Measurements from ENCODE around the gene ANKRD29. TPM values are rescaled to one million over a fixed set of nuclear protein-coding genes. Genes with fewer than 3 reads are reported as not detected.
"Not testable (repeated sequence)": the region's sequence is repeated elsewhere in the genome, so short reads cannot be mapped to it uniquely, and the experiment has no call there.

ANKRD29 gene
- total RNA-seq, 1 experiment from 2014 or later: 3.9 TPM

GRCh38 chr18:23616258-23616657 lies 46.5 kb downstream of the ANKRD29 start:
- no peak for DNase-seq (ENCODE audit: low read depth)

- no peak for DNase-seq (ENCODE audit: low read depth)
Observed at GRCh38 chr18:23614891-23615290, 47.8 kb downstream of the ANKRD29 start.

- DNase-seq (ENCODE audit: low read depth): no peak
Observed at GRCh38 chr18:23614413-23614812, 48.3 kb downstream of the ANKRD29 start.

- DNase-seq (ENCODE audit: low read depth): not testable (repeated sequence)
Observed at GRCh38 chr18:23613091-23613475, 49.6 kb downstream of the ANKRD29 start.

GRCh38 chr18:23612434-23613090 lies 50.1 kb downstream of the ANKRD29 start:
- no peak for DNase-seq (ENCODE audit: low read depth)

GRCh38 chr18:23609390-23610023 lies 53.2 kb downstream of the ANKRD29 start:
- no peak for DNase-seq (ENCODE audit: low read depth)

- no peak for DNase-seq (ENCODE audit: low read depth)
Observed at GRCh38 chr18:23608211-23608610, 54.5 kb downstream of the ANKRD29 start.

GRCh38 chr18:23605941-23606340 lies 56.8 kb downstream of the ANKRD29 start:
- no peak for DNase-seq (ENCODE audit: low read depth)

- DNase-seq (ENCODE audit: low read depth): no peak
Observed at GRCh38 chr18:23599809-23600208, 62.9 kb downstream of the ANKRD29 start.

GRCh38 chr18:23596183-23596582 lies 66.5 kb downstream of the ANKRD29 start:
- DNase-seq (ENCODE audit: low read depth): no peak

GRCh38 chr18:23595591-23595990 lies 67.1 kb downstream of the ANKRD29 start:
- DNase-seq (ENCODE audit: low read depth): no peak

GRCh38 chr18:23593720-23594119 lies 69.0 kb downstream of the ANKRD29 start:
- peak; percentile 70 for DNase-seq (ENCODE audit: low read depth)

- DNase-seq (ENCODE audit: low read depth): no peak
Observed at GRCh38 chr18:23592911-23593310, 69.8 kb downstream of the ANKRD29 start.

GRCh38 chr18:23591011-23591410 lies 71.7 kb downstream of the ANKRD29 start:
- DNase-seq (ENCODE audit: low read depth): no peak

- no peak for DNase-seq (ENCODE audit: low read depth)
Observed at GRCh38 chr18:23588836-23589560, 73.7 kb downstream of the ANKRD29 start.

GRCh38 chr18:23587220-23587642 lies 75.5 kb downstream of the ANKRD29 start:
- DNase-seq (ENCODE audit: low read depth): no peak

GRCh38 chr18:23586249-23587196 lies 76.2 kb downstream of the ANKRD29 start, which contains the start of gene NPC1:
NPC1 (minus strand) TSS chr18:23586506; CDS start chr18:23586343, 163 bp downstream.
- peak; percentile 95 for DNase-seq (ENCODE audit: low read depth)

- no peak for DNase-seq (ENCODE audit: low read depth)
Observed at GRCh38 chr18:23585897-23586248, 76.8 kb downstream of the ANKRD29 start.

GRCh38 chr18:23585007-23585871 lies 77.5 kb downstream of the ANKRD29 start:
- peak; percentile 28 for DNase-seq (ENCODE audit: low read depth)
